PC-3 (cell line): Measurements from ENCODE around the gene MIB2. TPM values are rescaled to one million over a fixed set of nuclear protein-coding genes. Genes with fewer than 3 reads are reported as not detected.

Experiments
- ATAC-seq: fragments of 200-7000 bp; cut with Tn5 transposase; 2 replicates; pipeline ENCODE4 v1.9.1; 2020; ENCODE audit warnings: mild to moderate bottlenecking, moderate library complexity
- BruUV-seq: library from RNA; stranded (reverse); fragments of 400-500 nt; replicated peaks from 2 replicates; lab custom pipeline; 2021; lab: Mats Ljungman, UMichigan
- CTCF ChIA-PET: fragments of 300-600 bp; sonication (Branson Sonifier 250); formaldehyde crosslinking; loops from one replicate; lab custom pipeline; 2022; ENCODE audit warnings: antibody characterized with exemption; lab: Charles Lee
- POLR2A ChIA-PET: fragments of 300-600 bp; sonication (Branson Sonifier 250); formaldehyde crosslinking; loops from one replicate; lab custom pipeline; 2022; ENCODE audit warnings: antibody characterized with exemption; ENCODE audit not compliant: unreplicated experiment; lab: Charles Lee
- DNase-seq: peaks from one replicate; pipeline ENCODE4 v3.0.0-alpha.2; 2015
- H2AFZ ChIP-seq: fragments of 300-600 bp; sonication (generic); 2 replicates; pipeline ENCODE4 v1.6.0; 2016; ENCODE audit warnings: antibody characterized with exemption, low read length
- H3F3A ChIP-seq: fragments of 300-600 bp; sonication (generic); one replicate; pipeline ENCODE4 v1.6.0; 2017; ENCODE audit warnings: antibody characterized with exemption, low read length, control low read depth, mild to moderate bottlenecking; ENCODE audit not compliant: unreplicated experiment
- H3K27ac ChIP-seq: fragments of 300-600 bp; sonication (generic); 2 replicates; pipeline ENCODE4 v1.5.1; 2016; ENCODE audit warnings: mild to moderate bottlenecking, low read length
- H3K27me3 ChIP-seq: fragments of 300-600 bp; sonication (generic); 2 replicates; pipeline ENCODE4 v1.6.1; 2016; ENCODE audit warnings: low read length, mixed read lengths
- H3K36me3 ChIP-seq: fragments of 300-600 bp; sonication (generic); 2 replicates; pipeline ENCODE4 v1.6.1; 2016; ENCODE audit warnings: low read depth, mixed run types, low read length, mixed read lengths
- H3K4me1 ChIP-seq: fragments of 300-600 bp; sonication (generic); 2 replicates; pipeline ENCODE4 v1.5.1; 2016; ENCODE audit warnings: low read length; ENCODE audit not compliant: insufficient read depth
- H3K4me2 ChIP-seq: fragments of 300-600 bp; sonication (generic); 2 replicates; pipeline ENCODE4 v1.6.0; 2016; ENCODE audit warnings: low read length
- H3K4me3 ChIP-seq: fragments of 300-600 bp; sonication (generic); 2 replicates; pipeline ENCODE4 v1.5.1; 2016; ENCODE audit warnings: mild to moderate bottlenecking, low read length, mixed read lengths
- H3K79me2 ChIP-seq: fragments of 300-600 bp; sonication (generic); 2 replicates; pipeline ENCODE4 v1.6.1; 2017; ENCODE audit warnings: low read length, mixed read lengths
- H3K9ac ChIP-seq: fragments of 300-600 bp; sonication (generic); 2 replicates; pipeline ENCODE4 v1.6.0; 2016; ENCODE audit warnings: mild to moderate bottlenecking, low read length
- H3K9me2 ChIP-seq: fragments of 300-600 bp; sonication (generic); replicated peaks from 2 replicates; pipeline ENCODE4 v1.6.1; 2016; ENCODE audit warnings: mixed run types, low read length, mixed read lengths
- H3K9me3 ChIP-seq: fragments of 300-600 bp; sonication (generic); 2 replicates; pipeline ENCODE4 v1.6.1; 2016; ENCODE audit warnings: low read length, mixed read lengths
- H4K20me1 ChIP-seq: fragments of 300-600 bp; sonication (generic); 2 replicates; pipeline ENCODE4 v1.6.1; 2016; ENCODE audit warnings: low read length, mixed read lengths
- EZH2 ChIP-seq: fragments of 300-600 bp; sonication (generic); IDR thresholded peaks from one replicate; pipeline ENCODE4 v1.6.1; 2017; ENCODE audit warnings: antibody characterized with exemption, mild to moderate bottlenecking, low read length; ENCODE audit not compliant: unreplicated experiment
- EZH2phosphoT487 ChIP-seq: fragments of 300-600 bp; sonication (generic); IDR thresholded peaks from 2 replicates; pipeline ENCODE4 v1.6.1; 2018; ENCODE audit warnings: mild to moderate bottlenecking, antibody characterized with exemption, low read length, borderline replicate concordance
- intact Hi-C: fragments of 100-400 bp; cut with micrococcal nuclease; formaldehyde crosslinking; loops from 2 replicates; pipeline ENCODE4 v1.9.0; 2023
- total RNA-seq: library from RNA; depleted of rRNA; stranded (reverse); fragments of >200 nt; gene quantifications from 2 replicates; pipeline ENCODE4 v1.2.3, GENCODE V29; 2014
- TF ChIP-seq, protein P1 (sequence below): fragments of 300-600 bp; sonication (generic); conservative IDR thresholded peaks from 2 replicates; pipeline ENCODE4 v1.5.1; 2017; ENCODE audit warnings: antibody characterized with exemption, low read depth, mild to moderate bottlenecking, low read length

Gene MIB2
- total RNA-seq, 1 experiment from 2014 or later: 164 TPM

DNA sequence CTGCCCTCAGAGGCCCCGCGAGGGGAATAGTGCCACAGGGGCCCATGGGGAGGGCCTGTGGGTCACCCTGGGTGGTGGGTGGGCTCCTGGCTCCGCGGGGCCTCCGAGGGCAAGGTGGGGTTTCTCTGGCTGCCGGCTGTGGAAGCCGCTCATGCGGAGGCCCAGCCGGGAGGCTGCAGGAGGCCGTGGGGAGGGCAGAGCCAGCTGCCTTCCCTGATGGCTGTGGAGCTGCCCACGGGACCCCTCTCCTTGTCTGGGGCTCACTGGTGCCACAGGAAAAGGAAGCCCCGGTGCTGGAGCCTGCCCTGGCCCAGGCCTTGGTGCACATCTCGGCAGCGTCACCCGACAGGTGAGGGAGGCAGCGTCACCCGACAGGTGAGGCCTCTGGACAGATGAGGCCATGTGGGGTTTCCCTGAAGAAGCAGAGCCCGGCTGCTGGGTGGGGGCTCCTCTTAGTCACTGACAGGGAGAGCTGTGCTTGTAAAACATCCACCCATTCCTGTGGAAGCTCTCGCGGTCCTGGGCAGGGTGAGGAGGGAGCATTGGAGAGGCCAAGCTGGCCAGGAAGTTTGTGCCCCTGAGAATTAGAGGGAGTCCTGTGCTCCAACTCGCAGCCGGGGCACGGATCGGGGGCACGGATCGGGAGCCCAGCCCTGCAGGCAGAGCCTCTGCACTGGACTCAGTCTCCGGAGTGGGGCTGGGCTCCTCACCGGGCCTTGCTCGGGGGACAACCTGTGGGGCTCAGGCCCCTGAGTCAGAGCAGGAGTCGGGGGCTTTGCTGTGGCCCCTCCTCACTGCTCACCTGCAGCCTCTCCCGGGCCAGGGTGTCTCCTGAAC, 6.1 kb downstream of the MIB2 start:
- Histone ChIP-seq H4K20me1 (peaks cover 16% of the 10 kb centered on the region; the same call in 1 of the 2 replicates), H3K27ac (no peak overlapping the region), H3K4me2 (no peak overlapping the region), H3K27me3 (no peaks in the 10 kb centered on the region), H3K9ac (no peak overlapping the region), H3K79me2 (peaks cover 18% of the 10 kb centered on the region), H3K4me3 (no peak overlapping the region), H2AFZ (no peak overlapping the region), H3K9me3 (no peaks in the 10 kb centered on the region), H3K36me3 (no peaks in the 10 kb centered on the region; the same call in 1 of the 2 replicates), H3F3A (no peaks in the 10 kb centered on the region), H3K4me1 (peaks cover 12% of the 10 kb centered on the region), H3K9me2 (no peaks in the 10 kb centered on the region)
- ChIA-PET CTCF (no interaction called here), POLR2A (no interaction called here)
- TF ChIP-seq, protein P1, sequence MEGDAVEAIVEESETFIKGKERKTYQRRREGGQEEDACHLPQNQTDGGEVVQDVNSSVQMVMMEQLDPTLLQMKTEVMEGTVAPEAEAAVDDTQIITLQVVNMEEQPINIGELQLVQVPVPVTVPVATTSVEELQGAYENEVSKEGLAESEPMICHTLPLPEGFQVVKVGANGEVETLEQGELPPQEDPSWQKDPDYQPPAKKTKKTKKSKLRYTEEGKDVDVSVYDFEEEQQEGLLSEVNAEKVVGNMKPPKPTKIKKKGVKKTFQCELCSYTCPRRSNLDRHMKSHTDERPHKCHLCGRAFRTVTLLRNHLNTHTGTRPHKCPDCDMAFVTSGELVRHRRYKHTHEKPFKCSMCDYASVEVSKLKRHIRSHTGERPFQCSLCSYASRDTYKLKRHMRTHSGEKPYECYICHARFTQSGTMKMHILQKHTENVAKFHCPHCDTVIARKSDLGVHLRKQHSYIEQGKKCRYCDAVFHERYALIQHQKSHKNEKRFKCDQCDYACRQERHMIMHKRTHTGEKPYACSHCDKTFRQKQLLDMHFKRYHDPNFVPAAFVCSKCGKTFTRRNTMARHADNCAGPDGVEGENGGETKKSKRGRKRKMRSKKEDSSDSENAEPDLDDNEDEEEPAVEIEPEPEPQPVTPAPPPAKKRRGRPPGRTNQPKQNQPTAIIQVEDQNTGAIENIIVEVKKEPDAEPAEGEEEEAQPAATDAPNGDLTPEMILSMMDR: no peak
- TF ChIP-seq EZH2 (no peak), EZH2phosphoT487 (no peak)
- ATAC-seq (no peak), DNase-seq (no peak)
- intact Hi-C loops: no loop called here
- no TSS peak for BruUV-seq

DNA sequence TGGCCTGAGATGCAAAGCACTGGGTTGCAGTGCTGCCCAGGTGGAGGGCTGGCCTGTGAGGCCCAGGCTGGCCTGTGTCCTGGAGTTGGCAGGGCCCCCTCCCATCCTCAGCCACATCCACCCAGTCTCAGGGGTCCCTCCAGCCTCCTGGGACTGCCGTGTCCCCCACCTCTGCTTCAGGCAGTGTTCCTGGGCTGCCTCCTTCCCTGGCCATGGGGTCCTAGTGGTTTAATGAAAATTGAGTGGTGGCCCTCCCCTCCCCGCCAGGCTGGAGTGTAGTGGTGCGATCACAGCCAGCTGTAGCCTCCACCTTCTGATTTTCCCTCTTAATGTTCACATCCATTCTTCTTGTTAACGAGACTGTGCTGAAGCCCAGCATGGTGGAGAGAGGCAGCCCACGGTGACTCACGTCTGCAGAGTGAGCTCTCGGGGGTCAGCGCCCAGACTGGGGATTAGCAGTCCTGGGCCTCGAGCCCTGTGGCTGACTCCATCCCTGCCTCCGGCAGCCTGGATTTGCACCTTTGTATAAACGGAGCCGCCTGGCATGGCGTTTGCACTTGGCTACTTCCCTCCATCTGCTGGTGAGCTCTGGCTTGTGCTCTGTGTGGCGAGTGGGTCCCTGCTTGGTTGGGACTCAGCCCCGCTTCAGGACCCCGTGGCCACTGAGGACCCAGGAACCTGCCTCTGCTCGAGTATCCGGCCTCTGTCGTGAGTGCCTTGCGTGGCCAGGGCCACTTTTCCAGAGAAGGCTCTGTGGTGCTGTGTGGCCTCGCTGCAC, 6.9 kb downstream of the MIB2 start:
- no peak overlapping the region for H3K4me2 ChIP-seq
- H3K9me2 ChIP-seq: no peaks in the 10 kb centered on the region
- ATAC-seq: no peak
- H2AFZ ChIP-seq: no peak overlapping the region
- no peak overlapping the region for H3K4me3 ChIP-seq
- H3K9ac ChIP-seq: no peak overlapping the region
- no peaks in the 10 kb centered on the region; the same call in 1 of the 2 replicates for H3K36me3 ChIP-seq
- peaks cover 9% of the 10 kb centered on the region; the same call in 1 of the 2 replicates for H4K20me1 ChIP-seq
- H3K4me1 ChIP-seq: peaks cover 6% of the 10 kb centered on the region
- no TSS peak for BruUV-seq
- no peak overlapping the region for H3K27ac ChIP-seq
- H3K27me3 ChIP-seq: no peaks in the 10 kb centered on the region
- H3K79me2 ChIP-seq: peaks cover 10% of the 10 kb centered on the region
- DNase-seq: no peak
- H3F3A ChIP-seq: no peaks in the 10 kb centered on the region
- intact Hi-C loops: no loop called here
- TF ChIP-seq EZH2: no peak
- TF ChIP-seq, protein P1: no peak
- no peak for TF ChIP-seq EZH2phosphoT487
- ChIA-PET POLR2A (no interaction called here), CTCF (no interaction called here)
- H3K9me3 ChIP-seq: no peaks in the 10 kb centered on the region
